Kidney epithelial cell (primary cell): ENCODE measurements around the gene DYRK1A. TPM values are rescaled to one million over a fixed set of nuclear protein-coding genes. Genes with fewer than 3 reads are reported as not detected.

ENCODE experiments used
- DNase-seq: peaks from one replicate; pipeline ENCODE4 v3.0.0-alpha.2; 2010; ENCODE audit warnings: low read depth
- H3K27me3 ChIP-seq: 2 replicates; pipeline ENCODE4 v1.6.0; 2011; ENCODE audit warnings: low read length; ENCODE audit not compliant: control insufficient read depth, insufficient read depth
- H3K36me3 ChIP-seq: 2 replicates; pipeline ENCODE4 v1.5.1; 2011; ENCODE audit warnings: low read length; ENCODE audit not compliant: control insufficient read depth, insufficient read depth
- H3K4me3 ChIP-seq: 2 replicates; pipeline ENCODE4 v1.5.1; 2011; ENCODE audit warnings: low read depth, mild to moderate bottlenecking, control low read depth, low read length
- total RNA-seq: library from RNA; depleted of rRNA; stranded (reverse); fragments of >200 nt; gene quantifications from 2 replicates; pipeline ENCODE4 v1.2.3, GENCODE V29; 2015
- TF ChIP-seq, protein P1 (sequence below): IDR thresholded peaks from 2 replicates; pipeline ENCODE4 v1.5.1; 2011; ENCODE audit warnings: mild to moderate bottlenecking, moderate library complexity, low read length, control low read depth, inconsistent platforms; ENCODE audit not compliant: insufficient read depth, poor library complexity, severe bottlenecking

DYRK1A gene
- total RNA-seq, 1 donor from 2014 or later = 53.1 TPM

DNA sequence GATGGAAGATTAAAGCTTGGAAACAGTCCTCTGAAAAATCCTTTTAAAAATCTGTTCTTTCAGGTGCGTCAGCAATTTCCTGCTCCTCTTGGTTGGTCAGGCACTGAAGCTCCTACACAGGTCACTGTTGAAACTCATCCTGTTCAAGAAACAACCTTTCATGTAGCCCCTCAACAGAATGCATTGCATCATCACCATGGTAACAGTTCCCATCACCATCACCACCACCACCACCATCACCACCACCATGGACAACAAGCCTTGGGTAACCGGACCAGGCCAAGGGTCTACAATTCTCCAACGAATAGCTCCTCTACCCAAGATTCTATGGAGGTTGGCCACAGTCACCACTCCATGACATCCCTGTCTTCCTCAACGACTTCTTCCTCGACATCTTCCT is 145.3 kb downstream of the DYRK1A start:
- Histone ChIP-seq H3K4me3 (no peak overlapping the region), H3K36me3 (no peaks in the 10 kb centered on the region), H3K27me3 (no peaks in the 10 kb centered on the region)
- TF ChIP-seq, protein P1, sequence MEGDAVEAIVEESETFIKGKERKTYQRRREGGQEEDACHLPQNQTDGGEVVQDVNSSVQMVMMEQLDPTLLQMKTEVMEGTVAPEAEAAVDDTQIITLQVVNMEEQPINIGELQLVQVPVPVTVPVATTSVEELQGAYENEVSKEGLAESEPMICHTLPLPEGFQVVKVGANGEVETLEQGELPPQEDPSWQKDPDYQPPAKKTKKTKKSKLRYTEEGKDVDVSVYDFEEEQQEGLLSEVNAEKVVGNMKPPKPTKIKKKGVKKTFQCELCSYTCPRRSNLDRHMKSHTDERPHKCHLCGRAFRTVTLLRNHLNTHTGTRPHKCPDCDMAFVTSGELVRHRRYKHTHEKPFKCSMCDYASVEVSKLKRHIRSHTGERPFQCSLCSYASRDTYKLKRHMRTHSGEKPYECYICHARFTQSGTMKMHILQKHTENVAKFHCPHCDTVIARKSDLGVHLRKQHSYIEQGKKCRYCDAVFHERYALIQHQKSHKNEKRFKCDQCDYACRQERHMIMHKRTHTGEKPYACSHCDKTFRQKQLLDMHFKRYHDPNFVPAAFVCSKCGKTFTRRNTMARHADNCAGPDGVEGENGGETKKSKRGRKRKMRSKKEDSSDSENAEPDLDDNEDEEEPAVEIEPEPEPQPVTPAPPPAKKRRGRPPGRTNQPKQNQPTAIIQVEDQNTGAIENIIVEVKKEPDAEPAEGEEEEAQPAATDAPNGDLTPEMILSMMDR = no peak
- no peak for DNase-seq

DNA sequence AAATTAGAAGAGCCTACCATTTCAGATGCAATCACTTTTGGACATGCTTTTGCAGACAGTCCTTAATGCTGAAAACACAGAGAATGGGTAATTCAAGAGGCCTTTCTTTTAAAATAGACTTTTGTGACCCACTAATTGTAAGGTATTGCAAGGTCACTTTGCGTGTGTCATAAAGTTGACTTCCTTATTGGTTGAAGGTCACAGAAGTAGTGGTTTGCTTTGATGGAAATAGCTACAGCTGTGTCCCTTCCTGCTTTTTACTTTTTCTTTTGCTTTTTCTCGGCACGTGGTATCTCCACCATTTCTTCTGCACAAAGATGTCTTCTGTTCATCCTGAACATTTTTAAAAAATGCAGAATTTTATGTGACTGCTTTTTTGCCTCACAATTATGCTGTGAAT is 146.8 kb downstream of the DYRK1A start:
- Histone ChIP-seq H3K36me3 (no peaks in the 10 kb centered on the region), H3K27me3 (no peaks in the 10 kb centered on the region), H3K4me3 (no peak overlapping the region)
- no peak for DNase-seq
- TF ChIP-seq, protein P1 = no peak

DNA sequence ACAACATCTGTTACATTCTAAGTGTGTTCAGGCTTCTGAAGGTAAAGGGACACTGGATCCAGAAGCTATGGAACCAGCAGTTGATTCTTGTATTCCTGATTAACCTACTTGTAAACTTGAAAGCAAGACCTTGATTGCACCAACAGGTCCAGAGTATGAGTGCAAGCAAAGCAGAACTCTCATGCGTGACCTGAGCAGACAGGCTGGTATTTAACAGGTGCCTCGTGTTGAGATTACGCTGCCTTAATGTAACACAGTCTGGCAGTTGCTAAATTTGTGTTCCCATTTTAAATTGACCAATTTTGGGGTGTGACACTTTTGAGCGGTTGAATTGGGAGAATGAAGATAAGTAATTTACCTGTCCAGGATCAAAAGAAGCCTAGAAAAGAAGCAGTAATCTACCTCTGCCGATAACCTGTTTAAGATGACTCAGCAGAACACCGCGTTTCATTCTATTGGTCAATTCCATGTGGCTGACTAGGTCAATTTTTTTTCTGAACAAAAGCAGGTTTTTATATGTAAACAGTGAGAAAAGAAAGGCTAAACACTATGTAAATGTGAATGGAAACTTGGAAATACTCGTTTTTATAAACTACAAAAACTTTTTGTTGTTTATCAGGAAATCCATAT is 147.6 kb downstream of the DYRK1A start:
- Histone ChIP-seq H3K36me3 (no peaks in the 10 kb centered on the region), H3K27me3 (no peaks in the 10 kb centered on the region), H3K4me3 (no peak overlapping the region)
- DNase-seq = no peak
- TF ChIP-seq, protein P1 = no peak

DNA sequence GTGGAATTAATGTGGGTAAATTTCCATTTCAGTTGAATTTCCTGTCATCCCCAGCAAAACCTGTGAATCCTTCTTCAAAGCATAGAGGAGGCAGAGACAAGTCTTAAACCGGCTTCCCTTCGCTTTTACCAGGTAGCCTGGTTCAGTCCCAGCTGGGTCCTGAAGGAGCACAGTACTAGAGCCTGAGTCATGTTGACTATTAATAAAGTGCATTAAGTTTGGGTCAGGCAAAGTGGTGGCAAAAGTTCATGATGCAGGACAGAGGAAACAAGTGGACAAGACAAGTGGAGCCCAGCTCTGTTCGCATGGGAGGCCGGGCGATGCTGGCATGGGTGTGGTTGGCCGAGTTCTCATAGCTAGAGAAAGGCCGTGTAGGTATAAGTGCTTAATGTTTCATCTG is 150.4 kb downstream of the DYRK1A start:
- DNase-seq = no peak
- no peaks in the 10 kb centered on the region for H3K36me3 ChIP-seq
- TF ChIP-seq, protein P1 = no peak
- no peak overlapping the region for H3K4me3 ChIP-seq
- no peaks in the 10 kb centered on the region for H3K27me3 ChIP-seq

DNA sequence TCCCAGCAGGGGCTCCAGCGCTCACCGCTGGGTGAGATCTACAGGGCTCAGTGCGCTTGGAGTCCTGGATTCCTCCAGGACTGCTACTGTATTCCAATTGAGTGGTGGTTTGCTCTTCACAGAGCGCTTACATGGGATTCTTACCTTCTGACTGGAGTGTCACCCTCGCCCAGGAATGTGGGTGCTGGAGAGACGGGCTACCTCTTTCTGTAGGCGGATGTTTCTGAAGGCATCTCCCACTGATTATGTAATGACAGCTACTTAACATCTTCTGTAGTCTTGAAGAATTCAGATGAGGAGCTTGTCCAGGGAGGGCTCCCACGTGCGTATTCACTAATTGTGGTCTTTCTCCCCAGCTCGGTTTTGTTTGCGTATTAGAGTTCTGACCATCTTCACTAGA is 154.2 kb downstream of the DYRK1A start:
- H3K27me3 ChIP-seq = no peaks in the 10 kb centered on the region
- H3K4me3 ChIP-seq = no peak overlapping the region
- DNase-seq = no peak
- H3K36me3 ChIP-seq = no peaks in the 10 kb centered on the region
- TF ChIP-seq, protein P1 = no peak

DNA sequence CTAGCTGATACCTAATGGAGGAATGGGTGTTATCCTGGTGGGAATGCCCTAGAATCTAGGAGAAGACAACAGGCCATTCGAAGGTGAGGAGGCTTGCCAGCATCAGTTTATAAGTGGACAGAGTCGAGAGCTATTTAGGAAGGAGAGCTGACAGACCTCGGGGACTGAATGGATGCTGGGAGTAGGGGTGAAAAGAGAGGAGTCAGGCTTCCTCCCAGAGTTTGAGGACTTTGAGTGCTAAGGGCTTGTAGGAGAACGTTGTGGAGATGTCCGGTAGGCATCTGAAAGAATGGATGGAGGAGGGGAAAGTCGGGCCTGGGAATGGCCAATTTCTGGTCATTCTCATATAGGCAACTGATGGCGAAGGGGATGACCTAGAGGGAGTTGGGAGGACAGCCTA is 155.1 kb downstream of the DYRK1A start:
- Histone ChIP-seq H3K27me3 (no peaks in the 10 kb centered on the region), H3K4me3 (no peak overlapping the region), H3K36me3 (no peaks in the 10 kb centered on the region)
- DNase-seq = no peak
- TF ChIP-seq, protein P1 = no peak
